ENCODE measurements around the gene PGAP1.

DNA sequence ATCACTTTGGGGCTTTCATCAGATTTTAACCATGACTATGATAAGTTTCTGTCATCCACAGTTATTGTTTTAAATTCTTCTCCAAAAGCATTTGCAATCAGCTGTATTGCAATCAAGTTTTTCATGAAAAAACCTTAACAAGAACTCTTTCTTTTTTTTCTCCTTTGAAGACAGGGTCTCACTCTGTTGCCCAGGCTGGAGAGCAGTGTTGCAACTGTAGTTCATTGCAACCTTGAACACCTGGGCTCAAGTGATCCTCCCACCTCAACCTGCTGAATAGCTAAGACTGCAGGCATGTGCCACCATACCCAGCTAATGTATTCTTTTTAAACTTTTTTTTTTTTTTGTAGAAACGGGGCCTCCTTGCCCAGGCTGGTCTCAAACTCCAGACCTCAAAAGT is 71.9 kb downstream of the PGAP1 start:
- TF ChIP-seq, protein P1, sequence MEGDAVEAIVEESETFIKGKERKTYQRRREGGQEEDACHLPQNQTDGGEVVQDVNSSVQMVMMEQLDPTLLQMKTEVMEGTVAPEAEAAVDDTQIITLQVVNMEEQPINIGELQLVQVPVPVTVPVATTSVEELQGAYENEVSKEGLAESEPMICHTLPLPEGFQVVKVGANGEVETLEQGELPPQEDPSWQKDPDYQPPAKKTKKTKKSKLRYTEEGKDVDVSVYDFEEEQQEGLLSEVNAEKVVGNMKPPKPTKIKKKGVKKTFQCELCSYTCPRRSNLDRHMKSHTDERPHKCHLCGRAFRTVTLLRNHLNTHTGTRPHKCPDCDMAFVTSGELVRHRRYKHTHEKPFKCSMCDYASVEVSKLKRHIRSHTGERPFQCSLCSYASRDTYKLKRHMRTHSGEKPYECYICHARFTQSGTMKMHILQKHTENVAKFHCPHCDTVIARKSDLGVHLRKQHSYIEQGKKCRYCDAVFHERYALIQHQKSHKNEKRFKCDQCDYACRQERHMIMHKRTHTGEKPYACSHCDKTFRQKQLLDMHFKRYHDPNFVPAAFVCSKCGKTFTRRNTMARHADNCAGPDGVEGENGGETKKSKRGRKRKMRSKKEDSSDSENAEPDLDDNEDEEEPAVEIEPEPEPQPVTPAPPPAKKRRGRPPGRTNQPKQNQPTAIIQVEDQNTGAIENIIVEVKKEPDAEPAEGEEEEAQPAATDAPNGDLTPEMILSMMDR (IDR thresholded peaks at IDR 0.05) = no peak
- TF ChIP-seq POLR2A (IDR thresholded peaks at IDR 0.05) (no peak), EP300 (IDR thresholded peaks at IDR 0.05) (no peak)
